Measurements from ENCODE around the gene PLCL1.

Gene PLCL1

DNA sequence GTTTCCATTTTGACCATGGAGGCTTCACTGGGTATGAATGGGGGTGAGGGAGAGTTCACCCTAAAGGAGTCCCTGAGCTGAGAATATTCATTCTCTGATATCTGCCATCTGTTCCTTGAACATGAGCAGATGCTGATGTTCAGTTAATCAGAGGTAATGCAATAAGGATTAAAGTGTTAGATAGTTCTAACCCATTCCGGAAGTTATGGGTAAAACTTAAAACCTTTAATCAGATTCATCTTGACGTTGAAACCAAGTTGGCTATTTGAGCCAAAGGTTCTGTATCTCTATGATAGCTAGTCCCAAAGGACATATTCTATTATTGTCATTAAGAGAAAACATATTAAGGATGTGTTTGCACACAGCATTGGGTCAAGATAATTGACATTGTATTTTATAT lies 268.9 kb downstream of the PLCL1 start:
- TF ChIP-seq POLR2AphosphoS5 (IDR thresholded peaks at IDR 0.05; ENCODE audit: borderline replicate concordance, low read depth, low read length) (no peak), FOXP2 (optimal IDR thresholded peaks at IDR 0.05; ENCODE audit: control extremely low read depth, extremely low read length, insufficient read depth) (no peak), EZH2 (IDR thresholded peaks at IDR 0.05) (no peak)
- Histone ChIP-seq H3K36me3 (ENCODE audit: insufficient read depth, low read length) (no peaks in the 10 kb centered on the region), H3K27ac (no peak overlapping the region), H3K4me3 (no peak overlapping the region), H3K9me3 (ENCODE audit: low read depth, low read length) (no peaks in the 10 kb centered on the region), H3K9ac (ENCODE audit: insufficient read length) (no peak overlapping the region)
- no peak for DNase-seq (ENCODE audit: low read depth, low spot score)

DNA sequence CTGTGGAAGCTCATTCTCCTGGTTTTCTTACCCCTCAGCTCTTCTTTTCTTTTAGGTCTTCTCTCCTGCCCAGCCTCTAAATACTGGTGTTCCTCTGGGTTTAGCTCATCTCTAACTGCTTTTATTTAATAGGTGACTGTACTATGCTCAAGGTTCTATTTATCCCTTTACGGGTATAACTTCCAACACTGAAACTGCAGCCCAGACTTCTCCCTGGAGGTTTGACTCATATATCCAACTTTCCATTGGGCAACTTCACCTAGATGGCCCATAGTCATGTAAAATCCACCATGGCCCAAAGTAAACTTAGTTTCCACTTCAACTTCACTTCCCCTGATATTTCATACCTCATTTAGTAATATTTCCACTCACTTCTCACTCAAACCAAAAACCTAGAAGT lies 273.1 kb downstream of the PLCL1 start:
- Histone ChIP-seq H3K9ac (ENCODE audit: insufficient read length) (no peak overlapping the region), H3K27ac (no peak overlapping the region), H3K4me3 (no peak overlapping the region), H3K36me3 (ENCODE audit: insufficient read depth, low read length) (no peaks in the 10 kb centered on the region), H3K9me3 (ENCODE audit: low read depth, low read length) (no peaks in the 10 kb centered on the region)
- no peak for TF ChIP-seq EZH2 (IDR thresholded peaks at IDR 0.05)
- TF ChIP-seq FOXP2 (optimal IDR thresholded peaks at IDR 0.05; ENCODE audit: control extremely low read depth, extremely low read length, insufficient read depth) = no peak
- no peak for TF ChIP-seq POLR2AphosphoS5 (IDR thresholded peaks at IDR 0.05; ENCODE audit: borderline replicate concordance, low read depth, low read length)
- no peak for DNase-seq (ENCODE audit: low read depth, low spot score)

GRCh38 chr2:198080879-198081765 lies 276.7 kb downstream of the PLCL1 start:
- no peak overlapping the region for H3K9ac ChIP-seq (ENCODE audit: insufficient read length)
- no peak overlapping the region for H3K4me3 ChIP-seq
- H3K9me3 ChIP-seq (ENCODE audit: low read depth, low read length) = no peaks in the 10 kb centered on the region
- H3K36me3 ChIP-seq (ENCODE audit: insufficient read depth, low read length) = no peaks in the 10 kb centered on the region
- DNase-seq (ENCODE audit: low read depth, low spot score) = no peak
- no peak overlapping the region for H3K27ac ChIP-seq
- no peak for TF ChIP-seq FOXP2 (optimal IDR thresholded peaks at IDR 0.05; ENCODE audit: control extremely low read depth, extremely low read length, insufficient read depth)
- TF ChIP-seq POLR2AphosphoS5 (IDR thresholded peaks at IDR 0.05; ENCODE audit: borderline replicate concordance, low read depth, low read length) = no peak

GRCh38 chr2:198084156-198084555 lies 279.8 kb downstream of the PLCL1 start:
- no peak overlapping the region for H3K27ac ChIP-seq
- no peaks in the 10 kb centered on the region for H3K36me3 ChIP-seq (ENCODE audit: insufficient read depth, low read length)
- H3K9ac ChIP-seq (ENCODE audit: insufficient read length) = no peak overlapping the region
- no peak overlapping the region for H3K4me3 ChIP-seq
- TF ChIP-seq POLR2AphosphoS5 (IDR thresholded peaks at IDR 0.05; ENCODE audit: borderline replicate concordance, low read depth, low read length) (no peak), FOXP2 (optimal IDR thresholded peaks at IDR 0.05; ENCODE audit: control extremely low read depth, extremely low read length, insufficient read depth) (no peak), EZH2 (IDR thresholded peaks at IDR 0.05) (no peak)
- H3K9me3 ChIP-seq (ENCODE audit: low read depth, low read length) = no peaks in the 10 kb centered on the region
- DNase-seq (ENCODE audit: low read depth, low spot score) = no peak

DNA sequence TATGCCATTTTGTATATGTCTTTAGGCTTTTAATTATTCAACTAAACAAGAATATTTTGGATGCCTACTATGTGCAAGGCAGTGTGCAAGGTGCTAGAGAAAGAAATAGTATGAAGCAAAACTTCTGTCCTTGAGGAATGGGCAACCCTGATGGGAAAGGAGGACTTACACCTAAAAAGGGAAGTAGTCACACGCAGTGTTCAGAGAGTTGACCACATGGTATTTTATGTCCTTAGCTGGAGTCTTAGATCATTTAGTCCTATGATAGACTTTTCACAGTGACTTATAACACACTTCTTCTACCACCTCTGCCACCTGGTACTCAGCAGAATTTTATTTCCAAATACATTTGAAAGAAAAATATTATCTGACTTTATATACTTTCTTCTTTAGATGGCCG lies 291.6 kb downstream of the PLCL1 start:
- no peak overlapping the region for H3K27ac ChIP-seq
- H3K4me3 ChIP-seq = no peak overlapping the region
- DNase-seq (ENCODE audit: low read depth, low spot score) = no peak
- no peaks in the 10 kb centered on the region for H3K9me3 ChIP-seq (ENCODE audit: low read depth, low read length)
- H3K9ac ChIP-seq (ENCODE audit: insufficient read length) = no peak overlapping the region
- TF ChIP-seq POLR2AphosphoS5 (IDR thresholded peaks at IDR 0.05; ENCODE audit: borderline replicate concordance, low read depth, low read length) = no peak
- TF ChIP-seq FOXP2 (optimal IDR thresholded peaks at IDR 0.05; ENCODE audit: control extremely low read depth, extremely low read length, insufficient read depth) = no peak
- no peak for TF ChIP-seq EZH2 (IDR thresholded peaks at IDR 0.05)
- H3K36me3 ChIP-seq (ENCODE audit: insufficient read depth, low read length) = no peaks in the 10 kb centered on the region

GRCh38 chr2:198096965-198097364 lies 292.6 kb downstream of the PLCL1 start:
- no peaks in the 10 kb centered on the region for H3K36me3 ChIP-seq (ENCODE audit: insufficient read depth, low read length)
- no peak for DNase-seq (ENCODE audit: low read depth, low spot score)
- no peak overlapping the region for H3K4me3 ChIP-seq
- no peak overlapping the region for H3K27ac ChIP-seq
- no peaks in the 10 kb centered on the region for H3K9me3 ChIP-seq (ENCODE audit: low read depth, low read length)
- TF ChIP-seq EZH2 (IDR thresholded peaks at IDR 0.05) (no peak), FOXP2 (optimal IDR thresholded peaks at IDR 0.05; ENCODE audit: control extremely low read depth, extremely low read length, insufficient read depth) (no peak), POLR2AphosphoS5 (IDR thresholded peaks at IDR 0.05; ENCODE audit: borderline replicate concordance, low read depth, low read length) (no peak)
- no peak overlapping the region for H3K9ac ChIP-seq (ENCODE audit: insufficient read length)

DNA sequence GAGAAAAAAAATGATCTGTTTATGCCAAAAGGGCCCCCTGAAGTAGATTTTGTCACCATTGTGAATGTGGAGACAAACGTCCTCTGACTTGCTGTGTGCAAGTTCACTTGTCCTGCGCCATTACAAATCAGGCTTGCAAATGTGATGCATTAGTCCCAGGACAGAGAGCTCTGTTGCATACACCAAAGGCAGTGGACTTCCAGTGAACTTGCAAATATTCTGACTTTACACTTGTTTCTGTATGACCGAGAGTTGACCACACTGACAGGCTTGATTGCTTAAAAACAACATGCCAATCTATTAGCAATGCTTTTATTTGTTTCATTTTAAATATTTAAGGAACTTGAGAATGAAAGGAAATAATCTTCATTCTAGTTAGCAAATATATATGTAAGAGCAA lies 293.2 kb downstream of the PLCL1 start:
- DNase-seq (ENCODE audit: low read depth, low spot score) = no peak
- Histone ChIP-seq H3K36me3 (ENCODE audit: insufficient read depth, low read length) (no peaks in the 10 kb centered on the region), H3K27ac (no peak overlapping the region), H3K4me3 (no peak overlapping the region), H3K9me3 (ENCODE audit: low read depth, low read length) (no peaks in the 10 kb centered on the region), H3K9ac (ENCODE audit: insufficient read length) (no peak overlapping the region)
- no peak for TF ChIP-seq FOXP2 (optimal IDR thresholded peaks at IDR 0.05; ENCODE audit: control extremely low read depth, extremely low read length, insufficient read depth)

- no peak for TF ChIP-seq POLR2AphosphoS5 (IDR thresholded peaks at IDR 0.05; ENCODE audit: borderline replicate concordance, low read depth, low read length)
- TF ChIP-seq EZH2 (IDR thresholded peaks at IDR 0.05) = no peak
- TF ChIP-seq FOXP2 (optimal IDR thresholded peaks at IDR 0.05; ENCODE audit: control extremely low read depth, extremely low read length, insufficient read depth) = no peak
- H3K9ac ChIP-seq (ENCODE audit: insufficient read length) = no peak overlapping the region
- H3K27ac ChIP-seq = no peak overlapping the region
- no peak overlapping the region for H3K4me3 ChIP-seq
- DNase-seq (ENCODE audit: low read depth, low spot score) = no peak
- no peaks in the 10 kb centered on the region for H3K9me3 ChIP-seq (ENCODE audit: low read depth, low read length)
- no peaks in the 10 kb centered on the region for H3K36me3 ChIP-seq (ENCODE audit: insufficient read depth, low read length)
Observed at GRCh38 chr2:198098386-198098785, 294.0 kb downstream of the PLCL1 start.

DNA sequence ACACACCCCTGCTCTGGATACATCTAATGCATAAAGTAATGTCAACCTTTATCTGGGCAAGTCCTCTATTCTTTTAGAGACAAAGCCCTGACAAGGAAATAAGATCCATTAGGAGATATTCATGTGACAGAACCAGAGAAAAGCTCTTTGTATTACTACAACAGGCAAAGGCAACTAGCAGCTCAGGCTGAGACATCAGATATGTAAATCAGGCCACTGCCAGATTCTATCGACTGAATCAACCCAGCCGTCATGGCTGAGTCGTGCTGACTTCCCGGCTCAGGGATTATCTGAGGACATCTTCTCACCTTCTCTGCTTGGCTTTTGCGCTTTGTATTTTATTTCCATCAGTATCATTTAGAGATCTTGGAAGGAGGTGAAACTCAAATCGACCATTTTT lies 294.5 kb downstream of the PLCL1 start:
- Histone ChIP-seq H3K27ac (no peak overlapping the region), H3K9me3 (ENCODE audit: low read depth, low read length) (no peaks in the 10 kb centered on the region), H3K9ac (ENCODE audit: insufficient read length) (no peak overlapping the region), H3K36me3 (ENCODE audit: insufficient read depth, low read length) (no peaks in the 10 kb centered on the region), H3K4me3 (no peak overlapping the region)
- TF ChIP-seq EZH2 (IDR thresholded peaks at IDR 0.05) = no peak
- no peak for TF ChIP-seq FOXP2 (optimal IDR thresholded peaks at IDR 0.05; ENCODE audit: control extremely low read depth, extremely low read length, insufficient read depth)
- no peak for TF ChIP-seq POLR2AphosphoS5 (IDR thresholded peaks at IDR 0.05; ENCODE audit: borderline replicate concordance, low read depth, low read length)
- DNase-seq (ENCODE audit: low read depth, low spot score) = no peak

All from SK-N-MC (cell line).